Raji (cell line): ENCODE measurements around the gene MMP25.
A peak's percentile ranks its signal among the peaks of the same experiment; 100 is the strongest.

Experiments used
- POLR2A ChIP-seq: IDR thresholded peaks from 2 replicates; pipeline ENCODE4 v1.6.1; 2011; ENCODE audit warnings: low read depth, low read length, control low read depth; ENCODE audit not compliant: insufficient read depth

MMP25 gene

DNA sequence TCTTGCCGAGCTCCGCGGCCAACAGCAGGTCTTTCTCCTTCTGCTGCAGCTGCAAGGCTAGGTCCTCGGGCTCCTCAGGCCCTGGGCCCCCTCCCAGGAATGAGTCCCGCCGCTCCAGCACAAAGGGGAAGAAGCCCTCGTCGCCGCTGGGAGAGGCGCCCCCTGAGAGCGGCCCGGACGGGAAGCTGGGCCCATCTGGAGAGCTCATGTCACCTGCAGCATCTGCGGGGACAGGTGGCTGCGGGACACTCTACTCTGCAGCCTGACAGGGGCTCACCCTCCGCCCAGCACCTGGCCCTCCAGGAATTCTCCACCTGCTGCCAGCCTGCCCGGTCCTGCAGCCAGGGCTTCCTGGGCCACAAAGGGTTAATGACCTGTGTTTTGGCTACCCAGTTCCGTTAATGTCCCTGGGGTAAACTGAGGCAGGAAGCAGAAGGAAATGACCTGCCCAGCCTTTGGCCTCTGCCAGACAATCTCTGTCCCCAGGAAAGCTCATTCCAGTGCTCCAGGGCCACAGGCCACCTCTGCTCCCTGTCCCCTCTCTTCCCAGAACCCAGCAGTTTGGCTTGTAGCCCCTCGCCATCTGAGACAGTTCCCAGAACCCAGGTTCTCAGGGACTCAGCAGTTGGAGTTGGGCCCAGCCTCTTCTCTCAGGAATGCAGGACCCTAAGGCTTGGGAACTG, 10.9 kb upstream of the MMP25 start:
- TF ChIP-seq POLR2A, result no peak

DNA sequence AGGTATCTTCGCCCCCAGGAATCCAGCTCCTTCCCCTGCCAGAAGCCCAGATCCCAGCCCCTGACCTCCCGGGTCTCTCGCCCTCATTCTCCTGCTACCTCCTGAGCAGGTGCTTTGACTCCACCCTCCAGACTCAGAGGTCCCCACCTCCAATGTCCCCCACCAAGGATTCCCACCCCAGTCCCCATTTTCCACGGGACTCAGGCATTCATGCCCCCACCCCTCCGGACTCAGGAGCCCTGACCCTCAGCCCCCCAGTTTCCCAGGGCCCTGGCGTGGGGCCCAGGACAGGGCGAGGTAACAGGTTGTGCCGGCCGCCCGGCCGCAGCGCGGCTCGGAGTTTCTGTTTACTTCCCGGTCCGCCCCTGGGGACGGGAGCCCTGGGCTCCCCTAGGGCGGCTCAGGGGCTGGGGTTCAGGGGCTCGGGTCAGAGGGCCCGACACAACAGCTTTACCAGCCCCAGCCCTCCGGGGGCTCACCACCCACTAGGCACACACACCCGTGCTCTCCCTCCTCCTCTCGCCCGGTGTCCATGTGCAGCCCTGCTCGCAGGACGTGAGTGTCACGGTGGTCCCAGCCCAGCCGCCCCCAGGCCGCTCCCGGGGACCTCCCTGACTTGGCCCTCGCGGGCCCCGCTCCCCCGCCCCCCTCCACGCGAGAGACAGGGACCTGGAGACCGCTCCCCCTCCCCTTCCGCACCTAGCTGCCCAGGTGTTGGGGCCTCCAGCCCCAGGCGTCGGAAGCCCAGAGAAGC, 10.2 kb upstream of the MMP25 start:
- TF ChIP-seq POLR2A, result no peak

DNA sequence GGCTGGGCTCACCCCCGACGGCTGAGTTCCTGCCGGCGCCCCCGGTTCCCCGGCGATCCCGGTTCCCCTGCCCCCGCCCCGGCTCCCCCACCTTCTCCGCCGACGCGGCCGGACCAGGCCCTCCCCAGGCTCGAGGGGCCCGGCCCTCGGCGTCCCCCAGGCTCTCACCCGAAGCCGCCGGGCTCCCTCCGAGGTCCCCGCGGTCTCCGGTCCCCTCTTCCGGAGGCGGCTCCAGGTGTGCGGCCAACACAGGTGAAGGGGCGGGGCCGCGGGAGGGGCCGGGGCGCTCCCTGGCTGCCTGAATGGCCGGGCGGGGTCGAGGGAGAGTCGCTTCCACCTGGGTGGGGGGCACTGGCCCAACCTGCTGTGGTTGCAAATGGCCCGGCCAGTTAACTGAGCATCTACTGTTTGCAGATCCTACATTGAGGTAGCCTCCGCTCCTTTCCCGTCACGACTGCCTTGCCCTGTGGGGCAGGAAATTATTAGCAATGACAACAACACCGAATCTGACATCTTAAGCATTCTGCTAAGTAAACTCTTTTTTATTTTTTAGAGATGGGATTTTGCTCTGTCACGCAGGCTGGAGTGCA, 9.5 kb upstream of the MMP25 start, which contains the start of gene BICDL2:
BICDL2 (minus strand) TSS at position 219 of the 590 bp plus-strand sequence. CDS start 1,448 bp downstream, outside the sequence.
- TF ChIP-seq POLR2A, result no peak

DNA sequence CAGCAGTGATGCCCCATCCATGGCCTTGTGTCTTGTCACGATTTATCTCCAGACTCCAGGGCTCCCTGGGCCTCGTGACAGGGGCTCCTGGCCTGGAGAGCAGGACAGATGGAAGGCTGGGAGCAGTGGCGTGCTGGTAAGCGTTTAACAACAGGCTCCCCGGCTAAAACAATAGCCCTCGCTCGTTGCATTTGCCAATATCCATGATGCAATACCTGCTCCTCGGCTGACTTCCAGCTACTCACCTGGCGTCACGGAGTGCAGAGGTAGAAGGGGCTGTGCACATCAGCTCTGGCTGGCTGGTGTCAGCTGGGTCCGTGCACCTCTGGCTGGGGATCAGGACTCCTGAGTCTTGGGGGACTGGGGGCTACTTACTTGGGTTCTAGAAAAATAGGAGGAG, 8.1 kb upstream of the MMP25 start:
- TF ChIP-seq POLR2A, result no peak

DNA sequence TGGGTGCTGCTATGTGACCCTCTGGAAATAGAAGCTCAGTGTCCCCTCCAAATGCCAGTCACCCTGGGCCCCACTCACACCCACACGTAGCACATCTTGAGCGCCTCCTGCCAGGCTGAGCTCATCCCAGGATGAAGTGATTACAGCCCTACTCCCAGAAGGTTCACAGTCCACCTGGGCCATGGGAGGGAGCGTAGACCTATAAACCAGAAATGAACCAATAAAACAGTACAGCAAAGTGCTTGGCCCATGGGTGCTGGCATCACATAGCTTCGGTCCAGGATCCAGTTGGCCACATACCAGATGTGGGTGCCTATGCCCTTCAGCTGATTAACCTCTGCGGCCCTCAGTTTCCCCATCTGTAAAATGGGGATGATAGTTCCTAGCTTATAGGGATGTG, 7.5 kb upstream of the MMP25 start:
- no peak for TF ChIP-seq POLR2A

DNA sequence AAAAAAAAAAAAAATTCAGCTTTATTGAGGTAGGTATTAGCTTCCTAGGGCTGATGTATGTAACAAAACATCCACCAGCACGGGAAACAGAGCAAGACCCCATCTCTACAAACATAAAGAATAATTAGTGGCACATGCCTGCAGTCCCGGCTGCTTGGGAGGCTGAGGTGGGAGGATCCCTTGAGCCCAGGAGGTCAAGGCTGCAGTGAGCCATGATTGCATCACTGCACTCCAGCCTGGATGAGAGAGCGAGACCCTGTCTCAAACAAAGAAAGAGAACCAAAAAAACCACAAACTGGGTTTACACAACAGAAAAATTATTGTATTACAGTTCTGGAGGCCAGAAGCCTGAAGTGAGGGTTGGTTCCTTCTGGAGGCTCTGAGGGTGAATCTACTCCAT, 4.0 kb upstream of the MMP25 start:
- TF ChIP-seq POLR2A, result no peak

DNA sequence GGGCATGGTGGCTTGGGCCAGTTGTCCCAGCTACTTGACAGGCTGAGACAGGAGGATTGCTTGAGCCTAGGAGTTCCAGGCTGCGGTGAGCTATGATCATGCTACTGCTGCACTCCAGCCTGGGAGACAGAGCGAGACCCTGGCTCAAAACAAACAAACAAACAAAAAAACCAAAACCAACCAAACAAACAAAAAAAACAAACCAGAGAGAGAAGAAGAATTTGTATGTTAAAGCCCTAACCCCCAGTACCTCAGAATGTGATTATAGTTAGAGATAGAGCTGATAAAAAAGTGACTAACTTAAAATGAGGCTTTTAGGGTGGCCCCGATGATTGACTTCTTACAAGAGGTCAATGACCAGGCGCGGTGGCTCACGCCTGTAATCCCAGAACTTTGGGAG, 1.7 kb upstream of the MMP25 start:
- TF ChIP-seq POLR2A, result no peak

DNA sequence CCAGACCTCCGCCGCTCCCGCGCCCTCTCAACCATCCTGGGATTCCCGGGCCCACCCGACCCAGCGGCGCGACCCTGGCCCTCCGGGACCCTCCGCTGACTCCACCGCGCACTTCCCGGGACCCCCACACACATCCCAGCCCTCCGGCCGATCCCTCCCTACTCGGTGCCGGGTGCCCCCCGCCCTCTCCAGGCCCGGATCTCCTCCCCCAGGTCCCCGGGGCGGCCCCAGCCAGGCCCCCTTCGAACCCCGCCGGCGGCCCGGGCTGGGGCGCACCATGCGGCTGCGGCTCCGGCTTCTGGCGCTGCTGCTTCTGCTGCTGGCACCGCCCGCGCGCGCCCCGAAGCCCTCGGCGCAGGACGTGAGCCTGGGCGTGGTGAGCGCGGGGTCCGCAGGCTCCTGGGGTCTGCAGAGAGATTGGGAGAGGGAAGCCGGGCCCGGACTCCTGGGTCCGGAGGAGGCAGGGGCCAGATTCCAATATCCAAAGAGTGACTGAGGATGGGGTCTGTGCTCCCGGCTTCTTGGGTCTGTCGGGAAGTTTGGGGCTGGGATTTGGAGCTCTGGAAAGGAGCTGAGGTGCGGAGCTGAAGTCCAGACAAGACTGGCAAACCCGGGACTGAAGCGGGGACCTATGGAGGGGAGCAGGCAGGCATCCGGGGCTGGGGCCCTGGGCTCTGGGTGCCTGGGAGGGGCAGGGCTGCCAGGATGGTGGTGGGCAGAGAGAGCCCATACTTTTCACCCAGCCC, 453 bp downstream of the MMP25 start:
- no peak for TF ChIP-seq POLR2A

DNA sequence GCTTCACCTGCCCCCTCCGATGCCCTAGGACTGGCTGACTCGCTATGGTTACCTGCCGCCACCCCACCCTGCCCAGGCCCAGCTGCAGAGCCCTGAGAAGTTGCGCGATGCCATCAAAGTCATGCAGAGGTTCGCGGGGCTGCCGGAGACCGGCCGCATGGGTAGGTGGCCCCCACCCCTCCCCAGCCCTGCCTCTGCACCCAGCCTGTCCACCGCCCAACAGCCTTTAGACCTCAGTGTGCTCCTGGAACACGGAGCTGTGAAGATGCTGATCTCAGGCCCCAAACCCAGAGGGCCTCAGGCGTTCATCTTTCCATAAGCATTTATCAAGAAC, 993 bp downstream of the MMP25 start:
- no peak for TF ChIP-seq POLR2A

DNA sequence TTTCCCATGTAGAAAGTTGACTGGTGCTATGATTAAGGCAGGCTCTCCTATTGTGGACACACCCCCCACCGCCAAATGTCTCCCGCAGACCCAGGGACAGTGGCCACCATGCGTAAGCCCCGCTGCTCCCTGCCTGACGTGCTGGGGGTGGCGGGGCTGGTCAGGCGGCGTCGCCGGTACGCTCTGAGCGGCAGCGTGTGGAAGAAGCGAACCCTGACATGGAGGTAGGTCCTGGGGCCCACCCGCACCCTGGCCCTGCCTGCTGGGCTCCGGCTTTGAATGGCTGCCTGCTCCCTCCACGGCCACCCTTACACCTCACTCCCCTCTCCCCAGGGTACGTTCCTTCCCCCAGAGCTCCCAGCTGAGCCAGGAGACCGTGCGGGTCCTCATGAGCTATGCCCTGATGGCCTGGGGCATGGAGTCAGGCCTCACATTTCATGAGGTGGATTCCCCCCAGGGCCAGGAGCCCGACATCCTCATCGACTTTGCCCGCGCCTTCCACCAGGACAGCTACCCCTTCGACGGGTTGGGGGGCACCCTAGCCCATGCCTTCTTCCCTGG, 3.6 kb downstream of the MMP25 start:
- 0 out of 2 replicates have a peak, but pooled peaks have one; percentile 27 for TF ChIP-seq POLR2A

DNA sequence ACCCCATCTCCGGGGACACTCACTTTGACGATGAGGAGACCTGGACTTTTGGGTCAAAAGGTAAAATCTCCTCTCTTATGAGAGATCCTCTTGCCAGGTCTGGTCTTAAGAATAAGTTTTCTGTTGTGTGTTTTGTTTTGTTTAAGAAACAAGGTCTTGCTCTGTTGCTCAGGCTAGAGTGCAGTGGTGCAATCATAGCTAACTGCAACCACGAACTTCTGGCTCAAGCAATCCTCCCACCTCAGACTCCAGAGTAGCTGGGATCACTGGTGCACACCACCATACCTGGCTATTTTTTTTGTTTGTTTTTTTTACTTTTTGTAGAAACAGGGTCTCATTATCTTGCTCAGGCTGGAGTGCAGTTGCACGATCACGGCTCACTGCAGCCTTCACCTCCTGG, 4.1 kb downstream of the MMP25 start:
- no peak for TF ChIP-seq POLR2A

DNA sequence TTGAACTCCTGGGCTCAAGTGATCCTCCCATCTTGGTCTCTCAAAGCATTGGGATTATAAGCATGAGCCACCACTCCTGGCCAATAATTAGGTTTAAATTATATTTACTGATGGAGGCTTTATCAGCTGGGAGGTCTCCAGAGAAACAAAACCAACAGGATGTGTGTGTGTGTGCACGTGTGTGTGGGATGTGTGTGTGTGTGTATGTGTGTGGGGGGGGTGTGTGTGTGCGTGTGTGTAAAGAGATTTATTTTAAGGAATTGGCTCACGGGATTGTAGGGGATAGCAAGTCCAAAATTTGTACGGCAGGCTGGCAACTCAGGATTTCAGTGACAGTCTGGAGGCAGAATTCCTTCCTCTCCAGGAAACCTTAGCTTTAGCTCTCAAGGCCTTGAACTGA, 4.6 kb downstream of the MMP25 start:
- no peak for TF ChIP-seq POLR2A

DNA sequence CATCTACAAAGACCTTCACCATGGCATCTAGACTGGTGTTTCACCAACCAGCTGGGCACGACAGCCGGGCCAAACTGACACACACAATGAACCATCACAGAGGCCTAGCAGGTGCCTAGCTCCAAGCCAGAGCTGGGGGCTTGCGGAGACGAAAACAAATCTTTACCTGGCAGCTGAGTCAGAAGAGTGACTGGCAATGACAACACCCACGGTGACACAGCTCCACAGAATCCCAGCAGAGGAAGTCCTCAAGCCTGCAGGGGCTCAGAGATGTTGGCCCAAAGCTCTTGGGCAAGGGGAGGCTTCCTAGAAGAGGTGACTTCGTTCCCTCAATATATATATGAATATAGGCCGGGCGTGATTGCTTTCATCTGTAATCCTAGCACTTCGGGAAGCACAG, 5.1 kb downstream of the MMP25 start:
- TF ChIP-seq POLR2A, result no peak

DNA sequence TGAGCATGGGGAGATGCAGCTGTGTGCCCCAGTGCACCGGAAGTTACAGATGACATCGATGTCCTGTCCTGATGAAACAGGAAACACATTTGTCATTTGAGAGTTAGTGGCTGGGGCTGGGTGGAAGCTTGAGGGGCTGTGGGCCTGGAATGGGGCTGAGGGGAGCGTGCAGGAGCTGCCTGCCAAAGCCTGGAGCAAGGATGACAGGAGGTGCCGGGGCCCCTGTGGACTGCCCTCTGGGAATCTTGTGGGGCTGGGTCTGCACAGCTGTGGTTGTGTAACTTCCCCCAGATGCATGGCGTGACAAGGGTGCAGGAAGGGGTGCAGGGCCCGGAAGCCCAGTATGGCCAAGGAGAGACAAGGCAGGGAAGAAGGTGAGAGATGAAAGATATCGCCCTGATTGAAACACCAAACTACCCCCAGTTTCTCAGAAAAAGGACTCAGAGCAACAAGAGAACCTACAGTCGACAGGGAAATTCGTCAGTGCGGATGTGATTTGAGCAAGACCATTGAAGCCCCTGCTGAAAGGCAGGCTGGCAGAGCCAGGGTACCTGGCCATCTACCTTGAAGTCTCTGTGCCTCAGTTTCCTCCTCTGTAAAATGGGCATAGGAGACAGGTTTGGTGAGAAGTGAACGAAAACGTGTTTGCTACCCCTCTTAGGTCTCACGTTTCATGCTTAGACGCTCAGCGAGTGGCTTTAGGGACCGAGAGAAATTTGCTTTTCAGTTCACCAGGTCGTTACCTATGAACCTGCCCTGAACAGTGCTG, 8.8 kb downstream of the MMP25 start:
- no peak for TF ChIP-seq POLR2A
